GM10266 (cell line): ENCODE results near the gene DBNDD1.
A peak's percentile ranks its signal among the peaks of the same experiment; 100 is the strongest.

Source experiments
- DNase-seq: peaks from one replicate; pipeline ENCODE4 v3.0.0; 2012; ENCODE audit errors: extremely low spot score
- CTCF ChIP-seq: IDR thresholded peaks from 2 replicates; pipeline ENCODE4 v1.5.1; 2012; ENCODE audit warnings: mild to moderate bottlenecking, low read depth; ENCODE audit not compliant: control insufficient read depth, insufficient read depth; ENCODE audit errors: missing control alignments

The DBNDD1 gene

GRCh38 chr16:90019543-90020259 lies 445 bp upstream of the DBNDD1 start:
- DNase-seq, result peak; percentile 92
- peak; percentile 67 for TF ChIP-seq CTCF

- TF ChIP-seq CTCF, result no peak
- DNase-seq, result no peak
Observed at GRCh38 chr16:90018297-90018651, 982 bp downstream of the DBNDD1 start.

DNA sequence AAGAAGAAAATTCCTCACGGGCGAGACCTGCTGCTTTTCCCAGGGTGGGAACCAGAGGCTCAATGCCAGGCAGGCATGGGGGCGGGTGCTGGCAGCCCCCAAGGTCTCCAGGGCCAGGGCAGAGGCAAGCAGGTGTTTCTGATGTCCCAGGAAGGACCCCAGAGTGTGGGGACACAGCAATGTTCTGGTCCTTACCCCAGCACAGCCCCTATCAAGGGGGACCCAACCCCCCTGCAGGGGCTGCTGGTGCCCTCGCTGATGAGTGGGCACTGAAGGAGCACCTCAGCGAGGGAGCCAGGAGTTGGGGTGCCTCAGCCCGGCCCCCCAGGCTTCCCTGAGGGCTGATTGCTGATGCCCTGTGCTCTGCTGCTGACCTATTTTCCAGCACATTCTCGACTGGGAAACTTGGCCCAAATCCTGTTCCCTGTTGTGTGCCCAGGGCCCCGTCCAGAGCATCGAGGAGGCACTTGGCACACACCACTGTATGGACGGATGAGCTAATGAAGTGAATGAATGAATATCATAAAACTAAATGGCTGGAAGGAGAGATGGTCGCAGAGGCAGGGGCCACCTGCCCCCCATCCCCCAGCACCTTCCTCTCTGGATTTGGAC lies 2.8 kb downstream of the DBNDD1 start:
- no peak for DNase-seq
- TF ChIP-seq CTCF, result no peak

DNA sequence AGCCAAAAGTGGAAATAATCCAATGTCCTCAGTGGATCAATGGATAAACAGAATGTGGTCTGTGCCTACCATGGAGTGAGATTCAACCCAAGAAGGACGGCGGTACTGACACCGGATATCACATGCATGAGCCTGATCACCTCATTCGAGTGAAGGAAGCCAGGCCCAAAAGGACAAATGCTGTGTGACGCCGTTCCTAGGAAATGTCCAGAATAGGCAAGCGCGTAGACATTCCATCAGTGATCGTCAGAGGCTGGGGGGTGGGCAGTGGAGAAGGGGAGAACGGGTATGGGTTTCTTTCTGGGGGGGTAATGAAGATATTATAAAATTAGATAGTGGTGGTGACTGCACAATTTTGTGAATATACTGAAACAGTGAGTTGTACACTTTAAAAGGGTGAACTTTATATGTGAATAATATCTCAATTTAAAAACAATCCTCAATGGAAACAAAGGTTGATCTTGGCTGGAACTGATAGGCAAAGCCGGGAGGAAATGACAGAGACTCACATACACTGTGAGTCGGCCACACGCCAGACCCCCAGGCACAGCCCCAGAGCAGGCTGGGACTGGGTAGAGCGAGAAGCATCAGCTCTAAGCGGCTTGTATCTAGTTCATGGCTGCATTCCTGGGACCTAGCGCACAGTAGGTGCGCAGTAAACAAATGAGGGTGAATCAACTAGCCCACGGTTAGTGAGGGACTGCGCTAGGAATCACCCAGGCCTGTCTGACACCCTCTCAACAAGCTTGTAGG lies 3.5 kb downstream of the DBNDD1 start:
- TF ChIP-seq CTCF, result no peak
- DNase-seq, result no peak

DNA sequence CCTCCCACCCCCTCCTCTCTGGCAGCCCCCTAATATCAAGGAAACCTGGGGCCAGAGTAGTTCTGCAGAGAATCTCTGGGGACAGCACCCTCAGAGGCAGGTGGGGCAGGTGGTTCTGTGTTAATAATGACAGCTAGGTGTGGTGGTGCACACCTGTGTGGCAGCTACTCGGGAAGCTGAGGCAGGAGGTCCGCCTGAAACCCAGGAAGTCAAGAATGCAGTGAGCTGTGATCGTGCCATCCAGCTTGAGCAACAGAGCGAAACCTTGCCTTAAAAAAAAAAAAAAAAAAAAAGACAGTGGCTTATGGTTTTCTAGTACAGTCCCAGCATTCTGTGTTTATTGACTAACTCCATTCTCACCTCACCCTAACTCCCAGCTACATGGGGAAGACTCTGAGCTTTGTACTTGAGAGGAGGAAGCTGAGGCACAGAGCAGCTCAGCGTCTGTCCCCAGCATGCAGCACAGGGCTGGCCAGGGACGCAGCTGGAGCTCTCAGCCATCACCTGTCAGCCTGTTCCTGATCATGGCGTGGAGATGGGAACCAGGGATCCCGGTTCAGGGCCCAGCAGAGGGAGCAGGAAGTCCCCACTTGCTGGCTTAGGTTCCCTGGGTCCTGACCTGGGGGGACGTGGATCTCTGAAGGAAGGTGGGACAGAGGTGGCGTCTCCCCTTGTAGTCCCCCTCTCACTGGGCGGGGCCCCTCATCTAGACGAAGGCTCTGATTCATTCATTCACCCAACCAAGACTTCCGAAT lies 6.1 kb downstream of the DBNDD1 start:
- no peak for DNase-seq
- TF ChIP-seq CTCF, result no peak

- no peak for TF ChIP-seq CTCF
- no peak for DNase-seq
Observed at GRCh38 chr16:90011908-90012501, 7.3 kb downstream of the DBNDD1 start.

- no peak for DNase-seq
- no peak for TF ChIP-seq CTCF
Observed at GRCh38 chr16:90011508-90011819, 7.8 kb downstream of the DBNDD1 start.
